NCI-H2107 (cell line): ENCODE data around the gene FADS6.
"Not testable (repeated sequence)": the region's sequence is repeated elsewhere in the genome, so short reads cannot be mapped to it uniquely, and the experiment has no call there.

Source experiments
- DNase-seq: peaks from one replicate; lab custom pipeline; 2025; lab: John Stamatoyannopoulos, UW

The FADS6 gene

GRCh38 chr17:74920642-74921025, 27.2 kb upstream of the FADS6 start:
- no peak for DNase-seq

- no peak for DNase-seq
Observed at GRCh38 chr17:74920306-74920620, 26.8 kb upstream of the FADS6 start.

- DNase-seq, result no peak
Observed at GRCh38 chr17:74919440-74920305, 26.2 kb upstream of the FADS6 start.

GRCh38 chr17:74918906-74919305, 25.5 kb upstream of the FADS6 start:
- no peak for DNase-seq

GRCh38 chr17:74917430-74917829, 24.0 kb upstream of the FADS6 start:
- no peak for DNase-seq

- no peak for DNase-seq
Observed at GRCh38 chr17:74916851-74917199, 23.4 kb upstream of the FADS6 start.

GRCh38 chr17:74916136-74916850, 22.9 kb upstream of the FADS6 start:
- DNase-seq, result no peak

GRCh38 chr17:74911423-74911822, 18.0 kb upstream of the FADS6 start:
- DNase-seq, result not testable (repeated sequence)

- DNase-seq, result not testable (repeated sequence)
Observed at GRCh38 chr17:74909097-74909496, 15.7 kb upstream of the FADS6 start.

GRCh38 chr17:74907012-74907411, 13.6 kb upstream of the FADS6 start:
- no peak for DNase-seq

- DNase-seq, result not testable (repeated sequence)
Observed at GRCh38 chr17:74906214-74906793, 12.9 kb upstream of the FADS6 start.

- DNase-seq, result no peak
Observed at GRCh38 chr17:74904687-74905409, 11.4 kb upstream of the FADS6 start.

GRCh38 chr17:74903671-74904070, 10.2 kb upstream of the FADS6 start:
- no peak for DNase-seq

- no peak for DNase-seq
Observed at GRCh38 chr17:74903034-74903433, 9.6 kb upstream of the FADS6 start.

- no peak for DNase-seq
Observed at GRCh38 chr17:74901353-74902135, 8.1 kb upstream of the FADS6 start.

GRCh38 chr17:74900208-74900607, 6.8 kb upstream of the FADS6 start:
- no peak for DNase-seq

GRCh38 chr17:74898376-74898946, 5.0 kb upstream of the FADS6 start:
- DNase-seq, result no peak

GRCh38 chr17:74893936-74894671, 671 bp upstream of the FADS6 start:
- no peak for DNase-seq

- DNase-seq, result no peak
Observed at GRCh38 chr17:74892013-74892841, 1.2 kb downstream of the FADS6 start.

- DNase-seq, result no peak
Observed at GRCh38 chr17:74890554-74890953, 2.9 kb downstream of the FADS6 start.
